HepG2 (cell line): ENCODE measurements around the gene PCDHGB2. TPM values are rescaled to one million over a fixed set of nuclear protein-coding genes. Genes with fewer than 3 reads are reported as not detected.

ENCODE experiments used
- DNMT1 ChIP-seq: sonication (generic); formaldehyde crosslinking; IDR thresholded peaks from 2 replicates; pipeline ENCODE4 v1.5.1; 2020; ENCODE audit warnings: mild to moderate bottlenecking, missing genetic modification reagents
- ELF1 ChIP-seq: sonication (generic); formaldehyde crosslinking; IDR thresholded peaks from 2 replicates; pipeline ENCODE4 v1.4.0; 2020; ENCODE audit warnings: missing genetic modification reagents
- ERF ChIP-seq: IDR thresholded peaks from 2 replicates; pipeline ENCODE4 v1.6.1; 2018; ENCODE audit warnings: missing biosample characterization, missing genetic modification reagents
- GABPA ChIP-seq, 2 experiments: IDR thresholded peaks; 2 replicates each; pipeline ENCODE4 v1.6.1; 2011 to 2016; ENCODE audit warnings: low read depth in 2 of 2, low read length in 1 of 2, missing biosample characterization in 1 of 2, missing genetic modification characterization in 1 of 2
- RAD21 ChIP-seq: fragments of 450-650 bp; formaldehyde crosslinking; IDR thresholded peaks from 2 replicates; pipeline ENCODE4 v1.5.0; 2020; ENCODE audit warnings: mild to moderate bottlenecking
- ZKSCAN5 ChIP-seq: sonication (generic); formaldehyde crosslinking; IDR thresholded peaks from 2 replicates; pipeline ENCODE4 v1.5.1; 2020; ENCODE audit warnings: mild to moderate bottlenecking, missing genetic modification reagents
- polyA plus RNA-seq, 8 experiments: library from polyadenylated mRNA; depleted of rRNA in 3 of 8; stranded (reverse) in 7 of 8; unstranded in 1 of 8; fragments of >200 nt; fragmentation: Illumina TruSeq in 4 of 8; extraction: Trizol in 4 of 8; gene quantifications; 2 replicates each; pipeline versions ENCODE4 v1.2.1 to v1.2.3, GENCODE V29; 2011 to 2016; ENCODE audit warnings: low read depth in 4 of 8, missing spikeins in 1 of 8, mixed read lengths in 1 of 8; ENCODE audit not compliant: insufficient read depth in 1 of 8
- total RNA-seq, 5 experiments: library from RNA; depleted of rRNA; stranded (reverse); fragments of >200 nt; fragmentation: Illumina TruSeq; extraction: Trizol; gene quantifications; 2 replicates each; pipeline ENCODE4 v1.2.3, GENCODE V29; 2016; ENCODE audit warnings: low read depth in 1 of 5
- TF ChIP-seq, protein P1 (sequence below): sonication (generic); formaldehyde crosslinking; IDR thresholded peaks from 2 replicates; pipeline ENCODE4 v1.4.0; 2020; ENCODE audit warnings: missing genetic modification reagents
- TF ChIP-seq, protein P2 (sequence below), 2 experiments: fragments of 450-650 bp in 1 of 2; sonication (generic) in 1 of 2; formaldehyde crosslinking in 1 of 2; IDR thresholded peaks; 2 replicates each; pipeline versions ENCODE4 v1.6.1 to v1.8.0; 2016 to 2022; ENCODE audit warnings: antibody characterized with exemption in 1 of 2, mild to moderate bottlenecking in 1 of 2, missing genetic modification reagents in 1 of 2

Gene PCDHGB2
- total and polyA plus RNA-seq, 2 of the 13 experiments (the other 11 are each of a cell fraction or from before 2014, with no cell fraction given), result 0.64 to 0.82 TPM

DNA sequence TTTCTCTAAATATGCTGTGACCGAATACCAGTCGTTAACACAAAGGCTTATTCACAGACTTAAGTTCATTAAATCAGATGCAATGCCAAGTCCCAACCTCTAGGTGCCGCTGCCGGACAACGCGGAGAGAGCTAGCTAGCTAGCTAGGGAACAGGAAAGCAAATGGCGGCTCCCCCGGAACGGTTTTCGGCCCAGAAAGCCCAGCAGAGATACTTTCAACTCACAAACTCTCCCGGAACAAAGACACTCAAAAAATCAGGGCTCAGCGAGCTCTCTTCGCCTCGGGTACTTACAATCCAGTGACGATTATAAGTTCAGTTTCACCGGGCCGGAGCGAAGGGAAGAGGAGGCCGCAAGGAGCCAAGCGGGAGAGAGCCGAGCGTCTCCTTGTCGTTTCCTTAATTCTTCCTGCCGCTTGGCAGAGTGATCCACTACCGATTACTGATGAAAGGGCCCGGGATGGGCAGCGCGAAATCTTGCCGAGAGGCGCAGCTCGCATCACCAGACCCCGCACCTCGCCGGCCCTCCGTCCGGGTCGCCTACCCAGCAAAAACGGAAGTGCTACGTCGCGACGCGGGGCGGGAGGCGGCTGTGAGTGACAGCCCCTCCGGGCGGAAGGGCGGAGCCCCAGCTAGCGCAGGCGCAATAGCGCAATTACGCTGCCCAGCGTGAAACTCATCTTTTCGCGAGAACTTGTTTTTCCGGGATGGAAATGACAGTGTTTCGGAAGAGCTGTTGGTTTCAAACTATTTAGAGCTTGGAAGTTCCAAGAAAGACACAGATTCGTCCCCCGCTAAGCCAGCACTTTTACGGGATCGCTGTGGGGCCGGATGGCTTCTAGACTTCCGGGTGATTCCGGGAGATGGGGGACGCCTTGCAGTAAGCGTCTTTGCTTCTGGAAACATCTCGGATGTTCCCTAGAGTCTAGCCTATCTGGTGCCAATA is 39.3 kb upstream of the PCDHGB2 start, which contains the start of gene TAF7 (continued):
- peak; percentile 81 for TF ChIP-seq GABPA (IDR thresholded peaks at IDR 0.05; ENCODE audit: low read depth, low read length)
- peak; percentile 93 for TF ChIP-seq GABPA (CRISPR knock-in tag; IDR thresholded peaks at IDR 0.05; ENCODE audit: low read depth)
- peak; percentile 95 for TF ChIP-seq ELF1
- TF ChIP-seq DNMT1 (CRISPR knock-in tag), result 0 out of 2 replicates have a peak, but pooled peaks have one; percentile 22
- TF ChIP-seq, protein P1, sequence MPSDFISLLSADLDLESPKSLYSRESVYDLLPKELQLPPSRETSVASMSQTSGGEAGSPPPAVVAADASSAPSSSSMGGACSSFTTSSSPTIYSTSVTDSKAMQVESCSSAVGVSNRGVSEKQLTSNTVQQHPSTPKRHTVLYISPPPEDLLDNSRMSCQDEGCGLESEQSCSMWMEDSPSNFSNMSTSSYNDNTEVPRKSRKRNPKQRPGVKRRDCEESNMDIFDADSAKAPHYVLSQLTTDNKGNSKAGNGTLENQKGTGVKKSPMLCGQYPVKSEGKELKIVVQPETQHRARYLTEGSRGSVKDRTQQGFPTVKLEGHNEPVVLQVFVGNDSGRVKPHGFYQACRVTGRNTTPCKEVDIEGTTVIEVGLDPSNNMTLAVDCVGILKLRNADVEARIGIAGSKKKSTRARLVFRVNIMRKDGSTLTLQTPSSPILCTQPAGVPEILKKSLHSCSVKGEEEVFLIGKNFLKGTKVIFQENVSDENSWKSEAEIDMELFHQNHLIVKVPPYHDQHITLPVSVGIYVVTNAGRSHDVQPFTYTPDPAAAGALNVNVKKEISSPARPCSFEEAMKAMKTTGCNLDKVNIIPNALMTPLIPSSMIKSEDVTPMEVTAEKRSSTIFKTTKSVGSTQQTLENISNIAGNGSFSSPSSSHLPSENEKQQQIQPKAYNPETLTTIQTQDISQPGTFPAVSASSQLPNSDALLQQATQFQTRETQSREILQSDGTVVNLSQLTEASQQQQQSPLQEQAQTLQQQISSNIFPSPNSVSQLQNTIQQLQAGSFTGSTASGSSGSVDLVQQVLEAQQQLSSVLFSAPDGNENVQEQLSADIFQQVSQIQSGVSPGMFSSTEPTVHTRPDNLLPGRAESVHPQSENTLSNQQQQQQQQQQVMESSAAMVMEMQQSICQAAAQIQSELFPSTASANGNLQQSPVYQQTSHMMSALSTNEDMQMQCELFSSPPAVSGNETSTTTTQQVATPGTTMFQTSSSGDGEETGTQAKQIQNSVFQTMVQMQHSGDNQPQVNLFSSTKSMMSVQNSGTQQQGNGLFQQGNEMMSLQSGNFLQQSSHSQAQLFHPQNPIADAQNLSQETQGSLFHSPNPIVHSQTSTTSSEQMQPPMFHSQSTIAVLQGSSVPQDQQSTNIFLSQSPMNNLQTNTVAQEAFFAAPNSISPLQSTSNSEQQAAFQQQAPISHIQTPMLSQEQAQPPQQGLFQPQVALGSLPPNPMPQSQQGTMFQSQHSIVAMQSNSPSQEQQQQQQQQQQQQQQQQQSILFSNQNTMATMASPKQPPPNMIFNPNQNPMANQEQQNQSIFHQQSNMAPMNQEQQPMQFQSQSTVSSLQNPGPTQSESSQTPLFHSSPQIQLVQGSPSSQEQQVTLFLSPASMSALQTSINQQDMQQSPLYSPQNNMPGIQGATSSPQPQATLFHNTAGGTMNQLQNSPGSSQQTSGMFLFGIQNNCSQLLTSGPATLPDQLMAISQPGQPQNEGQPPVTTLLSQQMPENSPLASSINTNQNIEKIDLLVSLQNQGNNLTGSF, result 0 out of 2 replicates have a peak, but pooled peaks have one; percentile 38
- TF ChIP-seq RAD21 (CRISPR knock-in tag), result no peak
- TF ChIP-seq ZKSCAN5 (CRISPR knock-in tag), result no peak; the same call in 1 of the 2 replicates
- peak; percentile 85 for TF ChIP-seq ERF (CRISPR knock-in tag)
- TF ChIP-seq, protein P2, sequence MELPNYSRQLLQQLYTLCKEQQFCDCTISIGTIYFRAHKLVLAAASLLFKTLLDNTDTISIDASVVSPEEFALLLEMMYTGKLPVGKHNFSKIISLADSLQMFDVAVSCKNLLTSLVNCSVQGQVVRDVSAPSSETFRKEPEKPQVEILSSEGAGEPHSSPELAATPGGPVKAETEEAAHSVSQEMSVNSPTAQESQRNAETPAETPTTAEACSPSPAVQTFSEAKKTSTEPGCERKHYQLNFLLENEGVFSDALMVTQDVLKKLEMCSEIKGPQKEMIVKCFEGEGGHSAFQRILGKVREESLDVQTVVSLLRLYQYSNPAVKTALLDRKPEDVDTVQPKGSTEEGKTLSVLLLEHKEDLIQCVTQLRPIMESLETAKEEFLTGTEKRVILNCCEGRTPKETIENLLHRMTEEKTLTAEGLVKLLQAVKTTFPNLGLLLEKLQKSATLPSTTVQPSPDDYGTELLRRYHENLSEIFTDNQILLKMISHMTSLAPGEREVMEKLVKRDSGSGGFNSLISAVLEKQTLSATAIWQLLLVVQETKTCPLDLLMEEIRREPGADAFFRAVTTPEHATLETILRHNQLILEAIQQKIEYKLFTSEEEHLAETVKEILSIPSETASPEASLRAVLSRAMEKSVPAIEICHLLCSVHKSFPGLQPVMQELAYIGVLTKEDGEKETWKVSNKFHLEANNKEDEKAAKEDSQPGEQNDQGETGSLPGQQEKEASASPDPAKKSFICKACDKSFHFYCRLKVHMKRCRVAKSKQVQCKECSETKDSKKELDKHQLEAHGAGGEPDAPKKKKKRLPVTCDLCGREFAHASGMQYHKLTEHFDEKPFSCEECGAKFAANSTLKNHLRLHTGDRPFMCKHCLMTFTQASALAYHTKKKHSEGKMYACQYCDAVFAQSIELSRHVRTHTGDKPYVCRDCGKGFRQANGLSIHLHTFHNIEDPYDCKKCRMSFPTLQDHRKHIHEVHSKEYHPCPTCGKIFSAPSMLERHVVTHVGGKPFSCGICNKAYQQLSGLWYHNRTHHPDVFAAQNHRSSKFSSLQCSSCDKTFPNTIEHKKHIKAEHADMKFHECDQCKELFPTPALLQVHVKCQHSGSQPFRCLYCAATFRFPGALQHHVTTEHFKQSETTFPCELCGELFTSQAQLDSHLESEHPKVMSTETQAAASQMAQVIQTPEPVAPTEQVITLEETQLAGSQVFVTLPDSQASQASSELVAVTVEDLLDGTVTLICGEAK (IDR thresholded peaks at IDR 0.05), result no peak; the same call in 1 of the 2 replicates
- TF ChIP-seq, protein P2 (CRISPR knock-in tag; IDR thresholded peaks at IDR 0.05), result peak; percentile 79
